ENCODE measurements around the gene STC2. TPM values are rescaled to one million over a fixed set of nuclear protein-coding genes. Genes with fewer than 3 reads are reported as not detected.

STC2 gene
- total RNA-seq, 1 donor from 2014 or later = 26.0 TPM

GRCh38 chr5:173313351-173313801 lies 14.8 kb downstream of the STC2 start:
- H3K27ac Mint-ChIP-seq = no peak overlapping the region

GRCh38 chr5:173312821-173313220 lies 15.4 kb downstream of the STC2 start:
- Mint-ChIP-seq H3K27ac (peak overlapping the region; percentile 79), H3K9me3 (peaks cover 8% of the 10 kb centered on the region), H3K27me3 (ENCODE audit: low read depth) (no peaks in the 10 kb centered on the region), H3K4me1 (peaks cover 73% of the 10 kb centered on the region), H3K36me3 (peaks cover 7% of the 10 kb centered on the region), H3K4me3 (no peak overlapping the region)
- DNase-seq (ENCODE audit: low spot score in 2 of 2, unreplicated experiment in 2 of 2) = no peak
- TF ChIP-seq CTCF (IDR thresholded peaks at IDR 0.05; ENCODE audit: unreplicated experiment) = no peak

More at GRCh38 chr5:173313351-173313801, 14.8 kb downstream of the STC2 start:
- no peaks in the 10 kb centered on the region for H3K27me3 Mint-ChIP-seq (ENCODE audit: low read depth)
- H3K9me3 Mint-ChIP-seq = peaks cover 3% of the 10 kb centered on the region
- H3K36me3 Mint-ChIP-seq = peaks cover 9% of the 10 kb centered on the region
- TF ChIP-seq CTCF (IDR thresholded peaks at IDR 0.05; ENCODE audit: unreplicated experiment) = no peak
- DNase-seq (ENCODE audit: low spot score in 2 of 2, unreplicated experiment in 2 of 2) = no peak
- H3K4me3 Mint-ChIP-seq = no peak overlapping the region
- H3K4me1 Mint-ChIP-seq = peaks cover 77% of the 10 kb centered on the region

- Mint-ChIP-seq H3K4me1 (peaks cover 64% of the 10 kb centered on the region), H3K36me3 (peaks cover 4% of the 10 kb centered on the region), H3K9me3 (peaks cover 11% of the 10 kb centered on the region)
Observed at GRCh38 chr5:173311818-173312585, 16.2 kb downstream of the STC2 start.

GRCh38 chr5:173310861-173311785 lies 17.1 kb downstream of the STC2 start:
- no peak for TF ChIP-seq CTCF (IDR thresholded peaks at IDR 0.05; ENCODE audit: unreplicated experiment)
- Mint-ChIP-seq H3K36me3 (peaks cover 4% of the 10 kb centered on the region), H3K4me3 (no peak overlapping the region), H3K9me3 (peaks cover 11% of the 10 kb centered on the region), H3K27me3 (ENCODE audit: low read depth) (no peaks in the 10 kb centered on the region), H3K4me1 (peaks cover 56% of the 10 kb centered on the region), H3K27ac (peak overlapping the region; percentile 92)
- DNase-seq (ENCODE audit: low spot score in 2 of 2, unreplicated experiment in 2 of 2) = no peak

More at GRCh38 chr5:173311818-173312585, 16.2 kb downstream of the STC2 start:
- H3K27me3 Mint-ChIP-seq (ENCODE audit: low read depth) = no peaks in the 10 kb centered on the region
- DNase-seq (ENCODE audit: low spot score in 2 of 2, unreplicated experiment in 2 of 2) = no peak
- H3K27ac Mint-ChIP-seq = peak overlapping the region; percentile 92
- no peak overlapping the region for H3K4me3 Mint-ChIP-seq
- no peak for TF ChIP-seq CTCF (IDR thresholded peaks at IDR 0.05; ENCODE audit: unreplicated experiment)

GRCh38 chr5:173310218-173310769 lies 17.9 kb downstream of the STC2 start:
- peak overlapping the region; percentile 92 for H3K27ac Mint-ChIP-seq
- H3K9me3 Mint-ChIP-seq = peaks cover 11% of the 10 kb centered on the region
- TF ChIP-seq CTCF (IDR thresholded peaks at IDR 0.05; ENCODE audit: unreplicated experiment) = no peak
- H3K4me1 Mint-ChIP-seq = peaks cover 48% of the 10 kb centered on the region
- H3K36me3 Mint-ChIP-seq = peaks cover 4% of the 10 kb centered on the region
- no peaks in the 10 kb centered on the region for H3K27me3 Mint-ChIP-seq (ENCODE audit: low read depth)
- H3K4me3 Mint-ChIP-seq = no peak overlapping the region
- no peak for DNase-seq (ENCODE audit: low spot score in 2 of 2, unreplicated experiment in 2 of 2)

Data from mesothelial cell of epicardium (in vitro differentiated cells).